Activated effector memory CD4-positive, alpha-beta T cell treated with Interleukin-2 at 50 U/mL for 16 hours (primary cell): ENCODE measurements around the gene SDF4.

Source experiments
- DNase-seq: peaks from one replicate; pipeline ENCODE4 v3.0.0-alpha.2; 2020

SDF4 gene

GRCh38 chr1:1231400-1232207 lies at the start of gene SDF4:
Gene SDF4, minus strand, starts transcription at chr1:1232001. Its CDS starts 3,229 bp downstream, at chr1:1228772.
- peak; percentile 95 for DNase-seq

GRCh38 chr1:1280782-1281481 lies 49.1 kb upstream of the SDF4 start:
- no peak for DNase-seq

- DNase-seq = no peak
These were observed 47.2 kb upstream of the SDF4 start for GRCh38 chr1:1279028-1279427.

- DNase-seq = no peak
These were observed 46.8 kb upstream of the SDF4 start for GRCh38 chr1:1278620-1279019.

- DNase-seq = no peak
These were observed 44.0 kb upstream of the SDF4 start for GRCh38 chr1:1275836-1276235.

- DNase-seq = no peak
These were observed 43.2 kb upstream of the SDF4 start for GRCh38 chr1:1274931-1275431.

GRCh38 chr1:1274299-1274930 lies 42.6 kb upstream of the SDF4 start:
- DNase-seq = no peak

- DNase-seq = peak; percentile 88
These were observed 41.9 kb upstream of the SDF4 start, which contains the start of gene UBE2J2 for GRCh38 chr1:1273512-1274298. Gene UBE2J2, minus strand, starts transcription at chr1:1273854. Its CDS starts 5,862 bp downstream, at chr1:1267992.

GRCh38 chr1:1273209-1273511 lies 41.4 kb upstream of the SDF4 start:
- DNase-seq = no peak

- no peak for DNase-seq
These were observed 40.8 kb upstream of the SDF4 start for GRCh38 chr1:1272341-1273208.

GRCh38 chr1:1270813-1271212 lies 39.0 kb upstream of the SDF4 start:
- no peak for DNase-seq

- DNase-seq = no peak
These were observed 36.5 kb upstream of the SDF4 start for GRCh38 chr1:1268284-1268682.

GRCh38 chr1:1267488-1268283 lies 35.9 kb upstream of the SDF4 start:
- no peak for DNase-seq

GRCh38 chr1:1264868-1265272 lies 33.1 kb upstream of the SDF4 start:
- no peak for DNase-seq

- no peak for DNase-seq
These were observed 32.2 kb upstream of the SDF4 start for GRCh38 chr1:1264026-1264425.

- DNase-seq = no peak
These were observed 31.0 kb upstream of the SDF4 start for GRCh38 chr1:1262758-1263157.

- DNase-seq = no peak
These were observed 30.3 kb upstream of the SDF4 start for GRCh38 chr1:1262071-1262470.

GRCh38 chr1:1260843-1261560 lies 29.2 kb upstream of the SDF4 start:
- DNase-seq = no peak

- DNase-seq = no peak
These were observed 28.3 kb upstream of the SDF4 start for GRCh38 chr1:1259951-1260600.

GRCh38 chr1:1259540-1259939 lies 27.7 kb upstream of the SDF4 start:
- DNase-seq = no peak
